GM19035 (cell line): ENCODE measurements around the gene ENPP6.

Experiments
- ATAC-seq: cut with Tn5 transposase; IDR thresholded peaks from one replicate; pipeline ENCODE4 v1.9.1; 2021; ENCODE audit not compliant: unreplicated experiment

ENPP6 gene

GRCh38 chr4:184110452-184111224, 107.0 kb downstream of the ENPP6 start:
- no peak for ATAC-seq

GRCh38 chr4:184108006-184108501, 109.6 kb downstream of the ENPP6 start:
- ATAC-seq, result no peak

GRCh38 chr4:184104419-184105101, 113.1 kb downstream of the ENPP6 start:
- no peak for ATAC-seq

DNA sequence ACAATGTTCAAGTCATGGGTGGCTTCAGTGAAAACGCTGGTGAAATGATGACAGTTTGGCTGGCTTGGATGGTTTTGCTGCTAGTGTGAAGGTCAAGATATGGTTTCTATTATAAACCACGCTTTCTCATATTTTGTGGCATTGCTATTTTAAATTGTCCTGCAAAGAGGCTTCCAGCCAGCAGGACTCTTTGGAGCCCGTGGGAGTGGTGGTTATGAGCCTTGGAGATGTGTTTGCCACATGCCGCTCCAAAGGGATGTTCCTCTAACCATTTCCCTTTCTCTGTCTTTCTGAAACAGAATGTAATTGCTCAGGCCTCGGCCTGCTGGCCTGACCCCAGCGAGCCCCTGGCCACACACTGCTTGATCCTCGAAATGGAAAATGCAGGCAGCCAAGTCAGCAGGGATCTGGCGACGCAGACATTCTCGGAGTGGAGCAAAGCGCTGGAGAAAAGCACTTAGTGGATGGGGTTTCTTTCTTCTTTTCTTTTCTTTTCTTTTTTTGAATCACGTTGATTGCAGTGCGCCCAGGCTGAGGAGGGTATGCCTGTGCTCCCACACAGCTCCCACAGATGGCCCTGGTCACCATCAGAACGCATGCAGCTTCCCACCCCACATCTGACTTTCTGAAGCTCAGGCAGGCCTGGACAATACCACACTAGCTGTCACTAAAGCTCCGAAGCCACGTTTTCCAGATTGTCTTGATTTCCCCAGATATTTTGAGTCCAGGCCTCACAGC, 114.0 kb downstream of the ENPP6 start:
- no peak for ATAC-seq

GRCh38 chr4:184102927-184103326, 114.7 kb downstream of the ENPP6 start:
- ATAC-seq, result no peak

- no peak for ATAC-seq
Measured at GRCh38 chr4:184102488-184102887, 115.2 kb downstream of the ENPP6 start.

GRCh38 chr4:184101711-184102110, 116.0 kb downstream of the ENPP6 start:
- no peak for ATAC-seq

GRCh38 chr4:184100297-184100885, 117.3 kb downstream of the ENPP6 start:
- ATAC-seq, result peak; percentile 67

- no peak for ATAC-seq
Measured at GRCh38 chr4:184099535-184099966, 118.1 kb downstream of the ENPP6 start.

DNA sequence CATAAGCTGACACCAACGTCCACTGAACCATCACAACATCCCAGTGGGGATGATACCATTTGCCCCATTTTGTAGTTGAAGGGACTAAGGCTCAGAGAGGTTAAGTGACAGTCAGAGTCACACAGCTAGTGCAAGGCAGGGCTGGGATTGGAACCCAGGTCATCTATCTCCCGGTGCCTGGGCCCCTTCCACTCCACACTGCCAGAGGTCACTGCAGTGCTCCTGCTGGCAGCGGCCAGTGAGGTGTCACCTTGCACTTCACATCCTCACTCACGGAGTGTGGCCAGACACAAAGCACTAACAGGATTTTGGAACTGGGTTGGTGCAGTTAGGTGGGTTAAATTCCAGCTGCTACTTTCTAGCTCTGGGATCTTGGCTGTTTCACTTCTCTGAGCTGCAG, 118.7 kb downstream of the ENPP6 start:
- no peak for ATAC-seq

- no peak for ATAC-seq
Measured at GRCh38 chr4:184097815-184098214, 119.9 kb downstream of the ENPP6 start.

GRCh38 chr4:184097241-184097605, 120.5 kb downstream of the ENPP6 start:
- peak; percentile 47 for ATAC-seq

DNA sequence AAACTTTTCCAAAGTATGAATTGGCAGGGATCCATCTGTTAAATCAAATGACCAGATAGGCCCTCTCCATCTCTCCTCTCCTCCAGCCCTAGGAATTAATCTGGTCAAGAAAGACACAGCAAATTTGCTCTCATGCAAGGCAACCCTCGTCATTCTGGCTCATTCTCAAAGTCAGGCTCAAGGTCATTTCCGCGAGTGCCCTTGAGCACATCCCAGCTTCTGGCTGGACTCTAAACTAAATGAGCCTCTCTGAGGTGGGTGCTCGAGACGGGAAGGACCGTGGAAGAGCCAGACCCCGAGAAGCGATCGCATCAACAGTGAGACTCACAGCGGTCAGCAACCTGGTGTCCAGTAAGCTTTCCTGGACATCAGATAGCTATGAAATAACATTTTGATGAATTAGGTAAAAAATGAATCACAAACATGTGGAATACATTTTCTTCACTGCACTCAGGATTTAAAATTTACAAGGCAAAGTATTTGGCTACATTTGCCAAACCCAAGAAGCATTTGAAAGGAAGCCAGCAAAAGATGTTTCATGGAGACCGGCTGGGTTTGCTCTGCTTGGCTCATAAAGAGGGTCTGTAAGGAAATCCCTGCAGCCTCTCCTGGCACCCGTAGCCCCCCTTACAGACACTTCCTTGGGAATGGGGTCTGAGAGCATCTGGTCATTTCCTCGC, 121.0 kb downstream of the ENPP6 start:
- ATAC-seq, result no peak

DNA sequence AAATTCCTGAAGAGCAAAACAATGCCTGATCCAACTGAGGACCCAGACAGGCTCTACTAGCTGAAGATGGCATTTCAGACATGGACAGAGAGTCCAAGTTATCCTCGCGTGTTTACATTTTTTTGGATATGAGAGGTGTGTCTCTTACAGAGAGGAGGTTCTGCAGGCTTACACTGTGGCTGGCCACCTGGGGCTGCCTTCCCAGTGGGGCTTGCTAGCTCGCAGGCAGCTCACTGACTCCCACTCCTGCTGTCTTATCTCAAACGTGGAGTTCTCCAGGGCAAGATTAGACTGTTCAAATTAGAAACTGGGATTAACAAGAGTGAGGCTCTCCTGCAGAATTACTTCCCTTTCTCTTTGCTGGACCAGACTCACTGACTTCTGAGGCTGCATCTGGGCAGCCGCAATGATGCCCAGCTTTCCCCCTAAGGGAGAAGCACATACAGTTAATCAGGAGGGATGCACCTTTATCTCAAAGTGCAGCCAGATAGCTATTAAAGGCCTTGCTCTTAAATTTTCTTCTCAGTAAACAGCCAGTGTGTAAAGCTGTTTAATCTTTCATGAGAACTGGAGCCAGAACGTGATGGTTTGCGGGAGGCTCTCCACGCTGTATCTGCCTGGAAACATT, 123.0 kb downstream of the ENPP6 start:
- no peak for ATAC-seq

DNA sequence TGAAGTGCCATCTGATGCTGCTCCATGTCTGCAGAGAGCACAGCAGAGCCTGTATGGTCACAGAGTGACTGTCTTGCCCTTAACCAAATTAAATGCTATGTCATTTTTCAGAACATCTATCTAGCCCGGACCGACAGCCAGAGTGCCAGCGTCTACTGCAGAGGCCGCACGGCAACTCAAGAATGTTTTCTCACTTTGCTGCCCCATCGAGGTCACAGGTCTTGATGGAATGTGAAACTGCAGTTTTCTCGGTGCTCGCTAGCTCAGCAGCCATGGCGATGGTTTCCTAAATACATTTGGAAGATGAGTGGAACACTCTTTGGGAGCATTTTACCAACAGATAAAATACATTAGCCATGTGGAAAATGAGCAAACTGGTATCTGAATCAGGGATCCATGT, 125.7 kb downstream of the ENPP6 start:
- ATAC-seq, result no peak

- no peak for ATAC-seq
Measured at GRCh38 chr4:184090571-184090970, 127.1 kb downstream of the ENPP6 start.

DNA sequence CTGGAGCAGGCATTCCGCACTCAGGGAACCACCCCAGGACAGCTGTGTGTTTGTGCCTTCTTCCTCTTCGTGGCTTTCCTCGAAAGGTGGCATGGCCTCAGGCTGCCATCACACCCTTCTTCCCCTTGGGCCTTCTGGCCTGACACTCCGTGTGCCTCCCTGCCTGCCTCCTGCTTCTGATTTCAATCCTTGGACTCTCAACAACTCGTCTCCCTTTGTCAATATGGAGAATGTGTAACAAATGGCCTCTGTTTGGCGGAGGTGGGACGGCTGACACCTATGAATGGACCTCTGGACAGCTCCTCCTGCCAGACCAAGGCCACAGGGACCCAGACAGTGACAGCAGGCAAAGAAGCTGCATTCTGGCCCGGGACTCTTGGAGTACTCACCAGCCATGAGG, 137.0 kb downstream of the ENPP6 start:
- no peak for ATAC-seq

DNA sequence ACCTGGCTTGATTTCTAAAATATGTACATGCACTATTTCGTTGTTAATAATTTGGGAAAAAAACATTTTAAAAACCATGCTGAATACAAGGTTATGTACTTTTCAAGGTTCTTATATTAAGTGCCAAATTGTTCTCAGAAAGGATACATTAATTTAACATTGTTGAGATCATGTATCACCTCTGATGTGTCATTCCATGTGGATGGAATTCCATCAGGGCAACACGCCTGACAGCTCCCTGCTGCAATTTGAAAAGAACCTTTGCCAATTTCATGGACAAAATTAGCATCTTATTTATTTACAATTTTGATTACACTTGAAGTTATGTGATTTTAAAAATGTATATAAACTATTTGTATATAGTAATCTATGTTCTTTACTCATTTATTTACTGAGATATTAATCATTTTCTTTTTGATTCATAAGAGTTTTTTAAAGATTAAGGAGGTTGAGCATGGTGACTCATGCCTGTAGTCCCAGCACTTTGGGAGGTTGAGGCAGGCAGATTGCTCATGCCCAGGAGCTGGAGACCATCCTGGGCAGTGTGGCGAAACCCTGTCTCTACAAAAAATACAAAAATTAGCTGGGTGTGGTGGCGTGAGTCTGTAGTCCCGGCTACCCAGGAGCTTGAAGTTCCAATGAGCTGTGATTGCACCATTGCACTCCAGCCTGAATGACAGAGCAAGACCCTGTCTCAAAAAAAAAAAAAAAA, 142.8 kb downstream of the ENPP6 start:
- no peak for ATAC-seq

DNA sequence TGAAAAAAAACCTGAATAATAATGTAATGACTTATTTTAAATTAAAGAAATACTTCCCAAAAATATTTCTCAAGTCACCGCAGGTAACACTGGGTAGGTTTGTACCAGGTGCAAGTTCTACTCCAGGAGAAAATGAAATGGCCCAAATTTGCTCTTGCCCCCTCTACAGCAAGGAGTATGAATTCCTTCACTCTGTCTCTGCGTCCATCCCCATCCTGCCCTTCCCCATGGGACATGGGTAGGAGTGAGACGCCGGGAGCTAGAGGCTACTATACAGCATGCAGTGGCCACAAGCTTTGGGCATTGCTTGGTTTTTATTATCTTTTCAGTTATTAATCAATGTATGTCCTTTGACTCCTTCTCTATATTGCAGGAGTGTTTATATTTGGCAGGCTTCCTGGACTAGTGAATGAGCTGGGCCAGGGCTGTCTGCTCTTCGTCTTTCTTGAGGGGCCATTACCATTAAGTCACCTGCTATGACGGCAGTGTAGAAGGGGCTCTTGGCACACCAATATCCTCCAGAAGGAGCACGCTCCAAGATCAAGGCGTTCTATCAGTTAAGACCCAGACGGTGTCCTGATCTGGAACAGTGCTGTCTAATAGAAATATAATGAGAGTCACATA, 149.6 kb downstream of the ENPP6 start:
- ATAC-seq, result no peak
